ENCODE measurements around the gene MMP24OS. TPM values are rescaled to one million over a fixed set of nuclear protein-coding genes. Genes with fewer than 3 reads are reported as not detected.

MMP24OS gene
- total and polyA plus RNA-seq, 2 of the 4 experiments (the other 2 are of a cell fraction) = 5.9 to 64.9 TPM

- TF ChIP-seq CTCF (conservative IDR thresholded peaks at IDR 0.05; ENCODE audit: low read depth, low read length) = no peak
Observed at GRCh38 chr20:35284267-35284991, 6.5 kb upstream of the MMP24OS start, which contains the start of gene EIF6 (continued).
